HEK293 (cell line): ENCODE results near the gene THAP5.
"Not testable (repeated sequence)": the region's sequence is repeated elsewhere in the genome, so short reads cannot be mapped to it uniquely, and the experiment has no call there.

Source experiments
- KLF9 ChIP-seq: fragments of 450-650 bp; formaldehyde crosslinking; IDR thresholded peaks from 2 replicates; pipeline ENCODE4 v1.5.1; 2016; ENCODE audit warnings: missing biosample characterization, missing genetic modification characterization, low read depth
- SETDB1 ChIP-seq: IDR thresholded peaks from one replicate; pipeline ENCODE4 v1.6.1; 2017; ENCODE audit warnings: mild to moderate bottlenecking, low read length, moderate library complexity, mixed read lengths; ENCODE audit not compliant: insufficient read length
- ZFHX2 ChIP-seq: fragments of 450-650 bp; formaldehyde crosslinking; conservative IDR thresholded peaks from 2 replicates; pipeline ENCODE4 v1.5.1; 2016; ENCODE audit warnings: missing biosample characterization, missing genetic modification characterization
- ZNF239 ChIP-seq: fragments of 450-650 bp; formaldehyde crosslinking; IDR thresholded peaks from 2 replicates; pipeline ENCODE4 v1.5.1; 2016; ENCODE audit warnings: missing biosample characterization, missing genetic modification characterization
- ZNF274 ChIP-seq, 2 experiments: fragments of 200-500 bp in 1 of 2; fragments of 450-650 bp in 1 of 2; sonication (Bioruptor generic) in 1 of 2; formaldehyde crosslinking in 1 of 2; IDR thresholded peaks; 2 replicates each; pipeline versions ENCODE4 v1.5.1 to v1.6.1; 2014 to 2016; ENCODE audit warnings: borderline replicate concordance in 1 of 2, inconsistent platforms in 1 of 2, low read length in 1 of 2, missing biosample characterization in 1 of 2, missing genetic modification characterization in 1 of 2
- ZNF48 ChIP-seq: fragments of 450-650 bp; formaldehyde crosslinking; IDR thresholded peaks from 2 replicates; pipeline ENCODE4 v1.5.1; 2016; ENCODE audit warnings: missing biosample characterization, missing genetic modification characterization
- ZSCAN30 ChIP-seq: fragments of 450-650 bp; IDR thresholded peaks from 2 replicates; pipeline ENCODE4 v1.5.1; 2018; ENCODE audit warnings: missing biosample characterization, mild to moderate bottlenecking, missing genetic modification characterization, moderate library complexity
- TF ChIP-seq, protein P1 (sequence below): fragments of 450-650 bp; formaldehyde crosslinking; IDR thresholded peaks from 2 replicates; pipeline ENCODE4 v1.5.1; 2016; ENCODE audit warnings: missing biosample characterization, missing genetic modification characterization
- TF ChIP-seq, protein P2 (sequence below): fragments of 450-650 bp; formaldehyde crosslinking; IDR thresholded peaks from 2 replicates; pipeline ENCODE4 v1.5.1; 2016; ENCODE audit warnings: missing biosample characterization, missing genetic modification characterization
- TF ChIP-seq, protein P3 (sequence below): fragments of 450-650 bp; formaldehyde crosslinking; IDR thresholded peaks from 2 replicates; pipeline ENCODE4 v1.5.1; 2016; ENCODE audit warnings: missing biosample characterization, missing genetic modification characterization, low read depth
- TF ChIP-seq, protein P4 (sequence below): fragments of 450-650 bp; formaldehyde crosslinking; IDR thresholded peaks from 2 replicates; pipeline ENCODE4 v1.5.1; 2016; ENCODE audit warnings: missing biosample characterization, missing genetic modification characterization

DNA sequence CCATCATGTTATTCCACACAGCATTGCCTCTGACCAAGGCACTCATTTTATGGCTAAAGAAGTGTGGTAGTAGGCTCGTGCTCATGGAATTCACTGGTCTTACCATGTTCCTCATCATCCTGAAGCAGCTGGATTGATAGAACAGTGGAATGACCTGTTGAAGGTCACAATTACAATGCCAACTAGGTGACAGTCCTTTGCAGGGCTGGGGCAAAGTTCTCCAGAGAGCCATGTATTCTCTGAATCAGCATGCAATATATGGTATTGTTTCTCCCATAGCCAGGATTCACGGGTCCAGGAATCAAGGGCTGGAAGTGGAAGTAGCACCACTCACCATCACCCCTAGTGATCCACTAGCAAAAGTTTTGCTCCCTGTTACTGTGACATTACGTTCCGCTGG, 30.8 kb downstream of the THAP5 start:
- not testable (repeated sequence) for TF ChIP-seq ZNF239 (tag by site-specific recombination); ZFHX2 (tag by site-specific recombination); SETDB1; ZNF48 (tag by site-specific recombination); ZSCAN30; ZNF274 (IDR thresholded peaks at IDR 0.05; ENCODE audit: low read length); ZNF274 (tag by site-specific recombination; IDR thresholded peaks at IDR 0.05; ENCODE audit: borderline replicate concordance); KLF9 (tag by site-specific recombination)
- TF ChIP-seq, protein P1, sequence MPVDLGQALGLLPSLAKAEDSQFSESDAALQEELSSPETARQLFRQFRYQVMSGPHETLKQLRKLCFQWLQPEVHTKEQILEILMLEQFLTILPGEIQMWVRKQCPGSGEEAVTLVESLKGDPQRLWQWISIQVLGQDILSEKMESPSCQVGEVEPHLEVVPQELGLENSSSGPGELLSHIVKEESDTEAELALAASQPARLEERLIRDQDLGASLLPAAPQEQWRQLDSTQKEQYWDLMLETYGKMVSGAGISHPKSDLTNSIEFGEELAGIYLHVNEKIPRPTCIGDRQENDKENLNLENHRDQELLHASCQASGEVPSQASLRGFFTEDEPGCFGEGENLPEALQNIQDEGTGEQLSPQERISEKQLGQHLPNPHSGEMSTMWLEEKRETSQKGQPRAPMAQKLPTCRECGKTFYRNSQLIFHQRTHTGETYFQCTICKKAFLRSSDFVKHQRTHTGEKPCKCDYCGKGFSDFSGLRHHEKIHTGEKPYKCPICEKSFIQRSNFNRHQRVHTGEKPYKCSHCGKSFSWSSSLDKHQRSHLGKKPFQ (tag by site-specific recombination): not testable (repeated sequence)
- TF ChIP-seq, protein P2, sequence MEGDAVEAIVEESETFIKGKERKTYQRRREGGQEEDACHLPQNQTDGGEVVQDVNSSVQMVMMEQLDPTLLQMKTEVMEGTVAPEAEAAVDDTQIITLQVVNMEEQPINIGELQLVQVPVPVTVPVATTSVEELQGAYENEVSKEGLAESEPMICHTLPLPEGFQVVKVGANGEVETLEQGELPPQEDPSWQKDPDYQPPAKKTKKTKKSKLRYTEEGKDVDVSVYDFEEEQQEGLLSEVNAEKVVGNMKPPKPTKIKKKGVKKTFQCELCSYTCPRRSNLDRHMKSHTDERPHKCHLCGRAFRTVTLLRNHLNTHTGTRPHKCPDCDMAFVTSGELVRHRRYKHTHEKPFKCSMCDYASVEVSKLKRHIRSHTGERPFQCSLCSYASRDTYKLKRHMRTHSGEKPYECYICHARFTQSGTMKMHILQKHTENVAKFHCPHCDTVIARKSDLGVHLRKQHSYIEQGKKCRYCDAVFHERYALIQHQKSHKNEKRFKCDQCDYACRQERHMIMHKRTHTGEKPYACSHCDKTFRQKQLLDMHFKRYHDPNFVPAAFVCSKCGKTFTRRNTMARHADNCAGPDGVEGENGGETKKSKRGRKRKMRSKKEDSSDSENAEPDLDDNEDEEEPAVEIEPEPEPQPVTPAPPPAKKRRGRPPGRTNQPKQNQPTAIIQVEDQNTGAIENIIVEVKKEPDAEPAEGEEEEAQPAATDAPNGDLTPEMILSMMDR: not testable (repeated sequence)
- TF ChIP-seq, protein P3, sequence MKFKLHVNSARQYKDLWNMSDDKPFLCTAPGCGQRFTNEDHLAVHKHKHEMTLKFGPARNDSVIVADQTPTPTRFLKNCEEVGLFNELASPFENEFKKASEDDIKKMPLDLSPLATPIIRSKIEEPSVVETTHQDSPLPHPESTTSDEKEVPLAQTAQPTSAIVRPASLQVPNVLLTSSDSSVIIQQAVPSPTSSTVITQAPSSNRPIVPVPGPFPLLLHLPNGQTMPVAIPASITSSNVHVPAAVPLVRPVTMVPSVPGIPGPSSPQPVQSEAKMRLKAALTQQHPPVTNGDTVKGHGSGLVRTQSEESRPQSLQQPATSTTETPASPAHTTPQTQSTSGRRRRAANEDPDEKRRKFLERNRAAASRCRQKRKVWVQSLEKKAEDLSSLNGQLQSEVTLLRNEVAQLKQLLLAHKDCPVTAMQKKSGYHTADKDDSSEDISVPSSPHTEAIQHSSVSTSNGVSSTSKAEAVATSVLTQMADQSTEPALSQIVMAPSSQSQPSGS (tag by site-specific recombination): not testable (repeated sequence)
- TF ChIP-seq, protein P4, sequence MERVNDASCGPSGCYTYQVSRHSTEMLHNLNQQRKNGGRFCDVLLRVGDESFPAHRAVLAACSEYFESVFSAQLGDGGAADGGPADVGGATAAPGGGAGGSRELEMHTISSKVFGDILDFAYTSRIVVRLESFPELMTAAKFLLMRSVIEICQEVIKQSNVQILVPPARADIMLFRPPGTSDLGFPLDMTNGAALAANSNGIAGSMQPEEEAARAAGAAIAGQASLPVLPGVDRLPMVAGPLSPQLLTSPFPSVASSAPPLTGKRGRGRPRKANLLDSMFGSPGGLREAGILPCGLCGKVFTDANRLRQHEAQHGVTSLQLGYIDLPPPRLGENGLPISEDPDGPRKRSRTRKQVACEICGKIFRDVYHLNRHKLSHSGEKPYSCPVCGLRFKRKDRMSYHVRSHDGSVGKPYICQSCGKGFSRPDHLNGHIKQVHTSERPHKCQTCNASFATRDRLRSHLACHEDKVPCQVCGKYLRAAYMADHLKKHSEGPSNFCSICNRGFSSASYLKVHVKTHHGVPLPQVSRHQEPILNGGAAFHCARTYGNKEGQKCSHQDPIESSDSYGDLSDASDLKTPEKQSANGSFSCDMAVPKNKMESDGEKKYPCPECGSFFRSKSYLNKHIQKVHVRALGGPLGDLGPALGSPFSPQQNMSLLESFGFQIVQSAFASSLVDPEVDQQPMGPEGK (tag by site-specific recombination): not testable (repeated sequence)
